Stomach (tissue), 9 donors: ENCODE data around the gene ADGRA1. TPM values are rescaled to one million over a fixed set of nuclear protein-coding genes. Genes with fewer than 3 reads are reported as not detected.
"Not testable (repeated sequence)": the region's sequence is repeated elsewhere in the genome, so short reads cannot be mapped to it uniquely, and the experiment has no call there.

Experiments used
- DNase-seq, 2 donors: peaks; one replicate each; pipeline versions ENCODE4 v3.0.0 to v3.0.0-alpha.2; 2013 to 2019
- H3K27ac ChIP-seq, 5 donors: fragments of 200-600 bp in 4 of 5; sonication (generic) in 4 of 5; one replicate each; pipeline ENCODE4 v1.5.1; 2013 to 2019; ENCODE audit warnings: mild to moderate bottlenecking in 1 of 5, moderate library complexity in 1 of 5
- H3K27me3 ChIP-seq, 3 donors: fragments of 200-600 bp; sonication (generic); one replicate each; pipeline ENCODE4 v1.5.1; 2017 to 2019; ENCODE audit warnings: mixed run types in 1 of 3
- H3K36me3 ChIP-seq, 4 donors: fragments of 200-600 bp; sonication (generic); 1 replicate in 3 of 4; 2 replicates in 1 of 4; pipeline ENCODE4 v1.5.1; 2016 to 2019
- H3K4me1 ChIP-seq, 4 donors: fragments of 200-600 bp; sonication (generic); one replicate each; pipeline ENCODE4 v1.5.1; 2016 to 2019
- H3K4me3 ChIP-seq, 4 donors: fragments of 200-600 bp; sonication (generic) in 3 of 4; one replicate each; pipeline ENCODE4 v1.5.1; 2016 to 2019; ENCODE audit warnings: mild to moderate bottlenecking in 1 of 4
- H3K9me3 ChIP-seq, 4 donors: fragments of 200-600 bp; sonication (generic); one replicate each; pipeline ENCODE4 v1.5.1; 2016 to 2019
- EP300 ChIP-seq: sonication (generic); formaldehyde crosslinking; IDR thresholded peaks from one replicate; pipeline ENCODE4 v1.6.1; 2017; ENCODE audit warnings: antibody characterized with exemption
- POLR2A ChIP-seq, 4 donors: fragments of 450-650 bp; IDR thresholded peaks; one replicate each; pipeline ENCODE4 v1.6.1; 2016; ENCODE audit warnings: antibody characterized with exemption in 4 of 4, control low read depth in 2 of 4, mild to moderate bottlenecking in 1 of 4, moderate library complexity in 1 of 4
- POLR2AphosphoS5 ChIP-seq, 3 donors: sonication (generic); formaldehyde crosslinking; IDR thresholded peaks; one replicate each; pipeline ENCODE4 v1.6.1; 2016; ENCODE audit warnings: antibody characterized with exemption in 3 of 3
- WGBS, 5 donors: extraction: QIAGEN DNeasy Blood & Tissue Kit in 3 of 5; methylation state at CpG; one replicate each; pipeline versions ENCODE4 v1.1.5 to v1.1.7; 2013 to 2018; 5-methylcytosine and 5-hydroxymethylcytosine counted together
- intact Hi-C: fragments of 100-400 bp; cut with DNase I; formaldehyde crosslinking; loops from one replicate; pipeline ENCODE4 v1.15.1; 2023; ENCODE audit warnings: low total_unique reads
- polyA plus RNA-seq, 3 donors: library from polyadenylated mRNA; stranded (reverse); fragments of 200-250 nt; gene quantifications; one replicate each; pipeline ENCODE4 v1.2.3, GENCODE V29; 2013
- total RNA-seq, 5 donors: library from RNA; depleted of rRNA; stranded (reverse); fragments of >200 nt; gene quantifications; one replicate each; pipeline versions ENCODE4 v1.1.0 to v1.2.3, GENCODE V29; 2014 to 2016
- TF ChIP-seq, protein P1 (sequence below), 7 experiments: fragments of 450-650 bp in 4 of 7; fragments of 200-600 bp in 3 of 7; sonication (generic) in 3 of 7; IDR thresholded peaks; one replicate each; pipeline ENCODE4 v1.5.1; 2016 to 2019; ENCODE audit warnings: antibody characterized with exemption in 7 of 7, control low read depth in 2 of 7, mild to moderate bottlenecking in 1 of 7
- donor health status: healthy with polysubstance abuse.
- donor health status: Bipolar disorder and iron deficiency.
- donor health status: healthy.

ADGRA1 gene
- total and polyA plus RNA-seq, 8 donors, result under 0.01 to 0.73 (median 0.14) TPM; not detected in 5

DNA sequence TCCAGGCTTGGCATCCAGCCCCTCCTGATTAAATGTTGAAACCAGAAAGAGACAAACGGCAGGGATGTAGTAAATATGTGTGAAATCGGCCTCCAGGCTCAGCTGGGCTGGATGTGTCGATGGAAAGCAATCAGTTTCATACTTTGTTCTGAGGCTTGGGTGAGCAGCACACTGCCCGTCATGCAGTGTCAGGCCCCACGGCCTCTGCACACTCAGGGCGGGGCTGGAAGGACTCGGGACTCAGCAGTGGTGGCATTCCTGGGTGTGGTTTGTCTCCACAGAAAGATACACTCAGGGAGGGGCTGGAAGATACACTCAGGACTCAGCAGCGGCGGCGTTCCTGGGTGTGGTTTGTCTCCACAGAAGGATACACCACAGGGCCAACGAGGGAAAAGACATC lies 22.0 kb downstream of the ADGRA1 start:
- H3K36me3 ChIP-seq, result no peaks in the 10 kb centered on the region
- H3K4me1 ChIP-seq, result peaks cover 0 to 14% (median 11%) of the 10 kb centered on the region in 4 donors
- H3K27ac ChIP-seq, result peak overlapping the region in 3 of 5 donors; percentile 5 to 66 (median 65)
- intact Hi-C loops, result no loop called here
- peaks cover 8 to 35% (median 29%) of the 10 kb centered on the region in 4 donors for H3K9me3 ChIP-seq
- WGBS, 5 donors, result 23 to 50% (median 40%) methylated on average over 11 of the region's 11 CpGs
- peaks cover 0 to 24% (median 0%) of the 10 kb centered on the region in 3 donors for H3K27me3 ChIP-seq
- DNase-seq, result peak in 1 of 2 donors; percentile 41
- no peak overlapping the region for H3K4me3 ChIP-seq
- no peak for TF ChIP-seq POLR2A (IDR thresholded peaks at IDR 0.05)

DNA sequence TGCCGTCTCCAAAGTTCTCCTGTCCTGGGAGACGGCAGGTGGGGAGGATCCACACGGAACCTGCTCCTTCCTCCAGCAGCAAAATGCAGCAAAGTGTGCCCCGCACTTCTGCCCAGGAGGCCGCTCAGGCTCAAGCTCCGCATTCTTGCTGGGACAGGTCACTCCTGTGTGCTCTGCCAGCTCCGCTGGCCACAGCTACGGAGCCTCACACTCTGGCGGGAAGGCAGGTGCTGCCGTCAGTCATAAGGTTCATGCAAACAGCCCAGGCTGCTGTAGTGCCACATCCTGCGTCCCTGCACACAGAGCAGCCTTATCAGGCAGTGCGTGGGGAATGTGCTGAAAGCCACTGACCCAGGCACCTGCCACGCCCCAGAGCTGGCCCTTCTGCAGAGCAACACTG lies 22.4 kb downstream of the ADGRA1 start:
- no peaks in the 10 kb centered on the region for H3K36me3 ChIP-seq
- peaks cover 0 to 14% (median 11%) of the 10 kb centered on the region in 4 donors for H3K4me1 ChIP-seq
- H3K4me3 ChIP-seq, result no peak overlapping the region
- peaks cover 8 to 35% (median 29%) of the 10 kb centered on the region in 4 donors for H3K9me3 ChIP-seq
- WGBS, 5 donors, result 13 to 41% (median 34%) methylated on average over 13 of the region's 13 CpGs
- intact Hi-C loops, result no loop called here
- peak; percentile 67 to 83 for DNase-seq
- peak overlapping the region in 3 of 5 donors; percentile 5 to 66 (median 65) for H3K27ac ChIP-seq
- TF ChIP-seq POLR2AphosphoS5 (IDR thresholded peaks at IDR 0.05), result peak in 1 of 3 donors; percentile 42
- no peak for TF ChIP-seq POLR2A (IDR thresholded peaks at IDR 0.05)
- no peak for TF ChIP-seq EP300
- H3K27me3 ChIP-seq, result peaks cover 0 to 24% (median 0%) of the 10 kb centered on the region in 3 donors

DNA sequence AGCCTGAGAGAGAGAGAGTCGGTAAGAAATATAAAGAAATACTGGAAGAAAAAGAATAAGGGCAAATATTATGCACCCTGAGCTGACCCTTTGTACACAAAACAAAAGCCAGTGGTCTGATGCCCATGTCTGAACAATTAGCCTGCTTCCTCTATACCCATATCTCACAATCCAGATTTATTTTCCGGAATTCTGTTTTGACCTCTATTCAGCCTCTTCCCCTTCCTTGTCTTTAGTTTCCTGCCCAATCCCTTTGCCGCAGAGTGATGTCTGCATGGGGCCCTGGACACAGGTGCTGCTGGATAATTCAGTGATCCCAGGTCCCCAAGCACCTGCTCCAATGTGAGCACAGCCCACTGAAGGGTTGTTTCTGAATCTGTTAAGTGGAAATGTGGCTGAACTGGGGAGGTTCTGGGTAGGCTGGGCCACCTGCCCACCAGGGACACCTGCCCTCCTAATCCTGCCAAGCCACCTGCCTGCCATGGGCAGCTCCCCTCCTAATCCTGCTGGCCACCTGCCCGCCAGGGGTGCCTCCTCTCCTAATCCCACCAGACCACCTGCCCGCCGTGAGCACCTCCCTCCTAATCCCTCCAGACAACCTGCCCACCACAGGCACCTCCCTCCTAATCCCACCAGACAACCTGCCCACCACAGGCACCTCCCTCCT lies 23.0 kb downstream of the ADGRA1 start:
- H3K4me3 ChIP-seq, result no peak overlapping the region
- no peaks in the 10 kb centered on the region for H3K36me3 ChIP-seq
- H3K27ac ChIP-seq, result peak overlapping the region in 2 of 5 donors; percentile 65 to 66
- no peak for TF ChIP-seq POLR2A (IDR thresholded peaks at IDR 0.05)
- TF ChIP-seq, protein P1, sequence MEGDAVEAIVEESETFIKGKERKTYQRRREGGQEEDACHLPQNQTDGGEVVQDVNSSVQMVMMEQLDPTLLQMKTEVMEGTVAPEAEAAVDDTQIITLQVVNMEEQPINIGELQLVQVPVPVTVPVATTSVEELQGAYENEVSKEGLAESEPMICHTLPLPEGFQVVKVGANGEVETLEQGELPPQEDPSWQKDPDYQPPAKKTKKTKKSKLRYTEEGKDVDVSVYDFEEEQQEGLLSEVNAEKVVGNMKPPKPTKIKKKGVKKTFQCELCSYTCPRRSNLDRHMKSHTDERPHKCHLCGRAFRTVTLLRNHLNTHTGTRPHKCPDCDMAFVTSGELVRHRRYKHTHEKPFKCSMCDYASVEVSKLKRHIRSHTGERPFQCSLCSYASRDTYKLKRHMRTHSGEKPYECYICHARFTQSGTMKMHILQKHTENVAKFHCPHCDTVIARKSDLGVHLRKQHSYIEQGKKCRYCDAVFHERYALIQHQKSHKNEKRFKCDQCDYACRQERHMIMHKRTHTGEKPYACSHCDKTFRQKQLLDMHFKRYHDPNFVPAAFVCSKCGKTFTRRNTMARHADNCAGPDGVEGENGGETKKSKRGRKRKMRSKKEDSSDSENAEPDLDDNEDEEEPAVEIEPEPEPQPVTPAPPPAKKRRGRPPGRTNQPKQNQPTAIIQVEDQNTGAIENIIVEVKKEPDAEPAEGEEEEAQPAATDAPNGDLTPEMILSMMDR (IDR thresholded peaks at IDR 0.05), result no peak
- TF ChIP-seq POLR2AphosphoS5 (IDR thresholded peaks at IDR 0.05), result no peak
- no peak for TF ChIP-seq EP300
- intact Hi-C loops, result no loop called here
- 24 to 59% (median 51%) methylated on average over 3 to 6 of the region's 6 CpGs for WGBS, 5 donors
- peaks cover 0 to 14% (median 11%) of the 10 kb centered on the region in 4 donors for H3K4me1 ChIP-seq
- peaks cover 0 to 25% (median 0%) of the 10 kb centered on the region in 3 donors for H3K27me3 ChIP-seq
- H3K9me3 ChIP-seq, result peaks cover 8 to 35% (median 29%) of the 10 kb centered on the region in 4 donors
- DNase-seq, result no peak

DNA sequence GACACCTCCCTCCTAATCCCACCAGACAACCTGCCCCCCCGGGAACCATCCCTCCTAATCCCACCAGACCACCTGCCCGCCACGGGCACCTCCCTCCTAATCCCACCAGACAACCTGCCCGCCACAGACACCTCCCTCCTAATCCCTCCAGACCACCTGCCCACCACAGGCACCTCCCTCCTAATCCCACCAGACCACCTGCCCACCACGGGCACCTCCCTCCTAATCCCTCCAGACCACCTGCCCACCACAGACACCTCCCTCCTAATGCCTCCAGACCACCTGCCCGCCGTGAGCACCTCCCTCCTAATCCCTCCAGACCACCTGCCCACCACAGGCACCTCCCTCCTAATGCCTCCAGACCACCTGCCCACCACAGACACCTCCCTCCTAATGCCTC lies 23.9 kb downstream of the ADGRA1 start:
- not testable (repeated sequence) for DNase-seq

DNA sequence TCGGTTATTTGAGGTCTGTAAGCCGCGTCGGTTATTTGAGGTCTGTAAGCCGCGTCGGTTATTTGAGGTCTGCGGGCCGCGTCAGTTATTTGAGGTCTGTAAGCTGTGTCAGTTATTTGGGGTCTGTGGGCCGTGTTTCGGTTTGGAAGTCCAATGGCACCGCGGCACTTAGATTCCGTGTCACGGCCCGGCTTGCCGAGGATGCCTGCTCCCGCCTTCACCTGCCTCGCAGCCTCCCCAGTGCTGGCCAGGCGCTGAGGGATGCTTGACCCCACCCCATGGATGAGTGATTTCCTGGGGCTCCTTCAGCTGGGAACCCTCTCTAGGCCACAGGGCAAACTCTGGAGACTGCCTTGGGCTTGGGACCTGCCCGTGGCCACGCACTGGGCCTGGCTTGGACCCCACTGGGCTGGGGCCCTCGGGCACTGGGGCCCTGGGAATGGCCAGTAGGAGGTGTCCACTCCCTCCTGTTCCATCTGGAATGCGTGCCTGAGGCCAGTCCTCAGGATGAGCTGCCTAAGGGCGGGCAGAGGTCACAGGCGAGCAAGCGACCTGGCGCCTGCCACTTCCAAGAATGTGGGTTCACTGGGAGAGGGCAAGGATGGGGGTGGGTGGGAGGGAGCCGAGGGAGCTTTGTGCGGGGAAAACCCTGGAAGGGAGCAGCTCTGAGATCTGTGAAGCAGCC lies 25.6 kb downstream of the ADGRA1 start:
- DNase-seq, result no peak
- Histone ChIP-seq H3K36me3 (no peaks in the 10 kb centered on the region), H3K27ac (no peak overlapping the region), H3K4me3 (no peak overlapping the region), H3K9me3 (peaks cover 0 to 11% (median 8%) of the 10 kb centered on the region in 4 donors), H3K27me3 (peaks cover 0 to 33% (median 3%) of the 10 kb centered on the region in 3 donors), H3K4me1 (peaks cover 0 to 14% (median 11%) of the 10 kb centered on the region in 4 donors)
- intact Hi-C loops, result no loop called here
- TF ChIP-seq POLR2AphosphoS5 (IDR thresholded peaks at IDR 0.05) (no peak), EP300 (no peak), POLR2A (IDR thresholded peaks at IDR 0.05) (no peak)
- TF ChIP-seq, protein P1 (IDR thresholded peaks at IDR 0.05), result no peak
- 80 to 93% (median 91%) methylated on average over 24 to 31 of the region's 31 CpGs for WGBS, 5 donors

More for the DNA sequence above, 23.9 kb downstream of the ADGRA1 start:
- 17 to 28% (median 21%) methylated on average over 3 to 6 of the region's 7 CpGs for WGBS, 5 donors
- H3K4me3 ChIP-seq, intact Hi-C loops, H3K36me3 ChIP-seq, H3K27ac ChIP-seq: not testable (repeated sequence)
- Histone ChIP-seq H3K27me3 (peaks cover 0 to 25% (median 3%) of the 10 kb centered on the region in 3 donors), H3K9me3 (peaks cover 8 to 27% (median 22%) of the 10 kb centered on the region in 4 donors), H3K4me1 (peaks cover 0 to 14% (median 11%) of the 10 kb centered on the region in 4 donors)
